ENCODE measurements around the gene GNAL.

GRCh38 chr18:11729556-11729955 lies 40.5 kb downstream of the GNAL start:
- TF ChIP-seq CTCF (IDR thresholded peaks at IDR 0.05) = no peak
- no peak for TF ChIP-seq POLR2A (IDR thresholded peaks at IDR 0.05)

Data from thyroid gland (tissue), 4 donors.